ENCODE data around the gene RAP1GAP.
A peak's percentile ranks its signal among the peaks of the same experiment; 100 is the strongest.
"Not testable (repeated sequence)": the region's sequence is repeated elsewhere in the genome, so short reads cannot be mapped to it uniquely, and the experiment has no call there.

Gene RAP1GAP

GRCh38 chr1:21677168-21677567 is 8.0 kb upstream of the RAP1GAP start:
- DNase-seq (ENCODE audit: low spot score) = no peak

GRCh38 chr1:21674957-21675356 is 5.8 kb upstream of the RAP1GAP start:
- DNase-seq (ENCODE audit: low spot score) = no peak

GRCh38 chr1:21673853-21674252 is 4.7 kb upstream of the RAP1GAP start:
- not testable (repeated sequence) for DNase-seq (ENCODE audit: low spot score)

- DNase-seq (ENCODE audit: low spot score) = no peak
Measured at GRCh38 chr1:21673277-21673780, 4.2 kb upstream of the RAP1GAP start.

GRCh38 chr1:21672478-21673276 is 3.5 kb upstream of the RAP1GAP start:
- no peak for DNase-seq (ENCODE audit: low spot score)

GRCh38 chr1:21671915-21672314 is 2.8 kb upstream of the RAP1GAP start:
- DNase-seq (ENCODE audit: low spot score) = no peak

- no peak for DNase-seq (ENCODE audit: low spot score)
Measured at GRCh38 chr1:21670956-21671902, 2.1 kb upstream of the RAP1GAP start.

- DNase-seq (ENCODE audit: low spot score) = no peak
Measured at GRCh38 chr1:21670059-21670881, 1.1 kb upstream of the RAP1GAP start.

- DNase-seq (ENCODE audit: low spot score) = no peak
Measured at GRCh38 chr1:21668951-21669257, 253 bp downstream of the RAP1GAP start.

- no peak for DNase-seq (ENCODE audit: low spot score)
Measured at GRCh38 chr1:21668232-21668950, 766 bp downstream of the RAP1GAP start.

GRCh38 chr1:21667348-21668231 is 1.6 kb downstream of the RAP1GAP start:
- DNase-seq (ENCODE audit: low spot score) = no peak

- no peak for DNase-seq (ENCODE audit: low spot score)
Measured at GRCh38 chr1:21666576-21667320, 2.4 kb downstream of the RAP1GAP start.

GRCh38 chr1:21665711-21666575 is 3.2 kb downstream of the RAP1GAP start:
- no peak for DNase-seq (ENCODE audit: low spot score)

GRCh38 chr1:21664806-21665588 is 4.2 kb downstream of the RAP1GAP start:
- no peak for DNase-seq (ENCODE audit: low spot score)

GRCh38 chr1:21663951-21664805 is 5.0 kb downstream of the RAP1GAP start:
- DNase-seq (ENCODE audit: low spot score) = no peak

GRCh38 chr1:21663248-21663950 is 5.8 kb downstream of the RAP1GAP start:
- peak; percentile 60 for DNase-seq (ENCODE audit: low spot score)
